Measurements from ENCODE around the gene UBE2B.
"Not testable (repeated sequence)": the region's sequence is repeated elsewhere in the genome, so short reads cannot be mapped to it uniquely, and the experiment has no call there.

Gene UBE2B

DNA sequence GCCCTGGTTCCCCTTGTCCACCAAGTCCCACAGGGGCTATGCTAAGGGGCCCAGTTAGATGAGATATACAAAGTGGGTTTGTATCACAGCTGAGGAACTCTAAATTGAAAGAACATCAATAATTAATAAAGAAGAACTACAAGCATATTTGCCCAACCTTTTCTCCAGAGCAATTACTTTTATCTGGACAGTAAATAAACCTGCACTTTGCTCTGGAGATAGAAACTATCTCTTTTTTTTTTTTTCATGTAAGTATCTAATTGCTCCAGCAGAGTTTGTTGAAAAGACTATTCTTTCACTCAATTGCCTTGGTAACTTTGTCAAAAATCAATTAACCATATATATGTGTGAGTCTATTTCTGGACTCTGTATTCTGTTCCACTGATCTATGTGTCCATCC lies 46.3 kb downstream of the UBE2B start:
- no peak for TF ChIP-seq CTCF (IDR thresholded peaks at IDR 0.05; ENCODE audit: insufficient read depth, low read length, poor library complexity, severe bottlenecking)
- Histone ChIP-seq H3K36me3 (ENCODE audit: control insufficient read depth, insufficient read depth, low read length) (no peaks in the 10 kb centered on the region), H3K27me3 (replicated peaks; ENCODE audit: control insufficient read depth, insufficient read depth, low read length) (no peaks in the 10 kb centered on the region), H3K4me3 (replicated peaks; ENCODE audit: low read depth, low read length) (no peak overlapping the region)
- DNase-seq (ENCODE audit: extremely low read depth, insufficient read length), result no peak

- TF ChIP-seq CTCF (IDR thresholded peaks at IDR 0.05; ENCODE audit: insufficient read depth, low read length, poor library complexity, severe bottlenecking), result no peak
- no peak overlapping the region for H3K4me3 ChIP-seq (replicated peaks; ENCODE audit: low read depth, low read length)
- H3K36me3 ChIP-seq (ENCODE audit: control insufficient read depth, insufficient read depth, low read length), result no peaks in the 10 kb centered on the region
- H3K27me3 ChIP-seq (replicated peaks; ENCODE audit: control insufficient read depth, insufficient read depth, low read length), result no peaks in the 10 kb centered on the region
- no peak for DNase-seq (ENCODE audit: extremely low read depth, insufficient read length)
Observed at GRCh38 chr5:134418958-134419357, 47.6 kb downstream of the UBE2B start.

DNA sequence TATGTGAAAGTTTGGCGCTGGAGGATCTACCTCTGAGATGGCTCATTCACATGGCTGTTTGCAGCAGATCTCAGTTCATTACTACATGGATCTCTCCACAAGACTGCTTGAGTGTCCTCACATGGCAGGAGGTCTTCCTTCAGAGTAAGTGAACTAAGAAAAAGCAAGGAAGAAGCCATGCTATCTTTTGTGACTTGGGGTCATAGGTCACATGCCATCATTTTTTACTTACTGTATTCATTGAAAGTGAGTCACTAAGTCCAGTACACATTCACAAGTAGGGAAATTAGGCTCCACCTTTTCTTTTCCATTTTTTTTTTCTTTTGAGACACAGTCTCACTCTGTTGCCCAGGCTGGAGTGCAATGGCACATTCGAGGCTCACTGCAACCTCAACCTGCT lies 49.0 kb downstream of the UBE2B start:
- no peak overlapping the region for H3K4me3 ChIP-seq (replicated peaks; ENCODE audit: low read depth, low read length)
- DNase-seq (ENCODE audit: extremely low read depth, insufficient read length), result no peak
- H3K27me3 ChIP-seq (replicated peaks; ENCODE audit: control insufficient read depth, insufficient read depth, low read length), result no peaks in the 10 kb centered on the region
- TF ChIP-seq CTCF (IDR thresholded peaks at IDR 0.05; ENCODE audit: insufficient read depth, low read length, poor library complexity, severe bottlenecking), result no peak
- no peaks in the 10 kb centered on the region for H3K36me3 ChIP-seq (ENCODE audit: control insufficient read depth, insufficient read depth, low read length)

DNA sequence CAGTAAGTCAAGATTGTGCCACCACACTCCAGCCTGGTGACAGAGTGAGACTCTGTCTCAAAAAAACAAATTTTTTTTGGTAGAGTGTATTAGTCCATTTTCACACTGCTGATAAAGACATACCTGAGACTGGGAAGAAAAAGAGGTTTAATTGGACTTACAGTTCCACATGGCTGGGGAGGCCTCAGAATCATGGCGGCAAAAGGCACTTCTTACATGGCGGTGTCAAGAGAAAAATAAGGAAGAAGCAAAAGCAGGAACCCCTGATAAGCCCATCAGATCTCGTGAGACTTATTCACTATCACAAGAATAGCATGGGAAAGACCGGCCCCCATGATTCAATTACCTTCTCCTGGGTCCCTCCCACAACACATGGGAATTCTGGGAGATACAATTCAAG lies 49.7 kb downstream of the UBE2B start:
- H3K4me3 ChIP-seq (replicated peaks; ENCODE audit: low read depth, low read length); H3K36me3 ChIP-seq (ENCODE audit: control insufficient read depth, insufficient read depth, low read length); DNase-seq (ENCODE audit: extremely low read depth, insufficient read length); H3K27me3 ChIP-seq (replicated peaks; ENCODE audit: control insufficient read depth, insufficient read depth, low read length): not testable (repeated sequence)

- no peaks in the 10 kb centered on the region for H3K36me3 ChIP-seq (ENCODE audit: control insufficient read depth, insufficient read depth, low read length)
- H3K4me3 ChIP-seq (replicated peaks; ENCODE audit: low read depth, low read length), result no peak overlapping the region
Observed at GRCh38 chr5:134422791-134423365, 51.5 kb downstream of the UBE2B start.

DNA sequence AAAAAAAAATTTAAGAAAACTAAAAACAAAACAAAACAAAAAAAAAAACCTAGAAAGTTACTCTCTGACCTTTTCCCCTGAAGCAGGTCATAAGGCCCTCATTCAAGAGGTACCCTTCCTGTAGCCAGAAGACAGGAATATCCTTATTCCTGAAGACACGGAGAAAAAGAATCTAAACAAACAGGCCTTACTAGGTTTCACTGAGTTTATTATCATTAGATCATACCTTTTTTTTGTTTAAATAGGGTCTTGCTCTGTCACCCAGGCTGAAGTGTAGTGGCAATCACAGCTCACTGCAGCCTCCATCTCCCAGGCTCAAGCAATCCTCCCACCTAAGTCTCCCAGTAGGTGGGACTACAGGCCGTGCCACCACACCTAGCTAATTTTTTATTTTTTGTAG lies 52.0 kb downstream of the UBE2B start:
- Histone ChIP-seq H3K4me3 (replicated peaks; ENCODE audit: low read depth, low read length) (no peak overlapping the region), H3K36me3 (ENCODE audit: control insufficient read depth, insufficient read depth, low read length) (no peaks in the 10 kb centered on the region), H3K27me3 (replicated peaks; ENCODE audit: control insufficient read depth, insufficient read depth, low read length) (no peaks in the 10 kb centered on the region)
- no peak for DNase-seq (ENCODE audit: extremely low read depth, insufficient read length)
- TF ChIP-seq CTCF (IDR thresholded peaks at IDR 0.05; ENCODE audit: insufficient read depth, low read length, poor library complexity, severe bottlenecking), result no peak

More at GRCh38 chr5:134422791-134423365, 51.5 kb downstream of the UBE2B start:
- TF ChIP-seq CTCF (IDR thresholded peaks at IDR 0.05; ENCODE audit: insufficient read depth, low read length, poor library complexity, severe bottlenecking), result no peak
- DNase-seq (ENCODE audit: extremely low read depth, insufficient read length), result no peak
- no peaks in the 10 kb centered on the region for H3K27me3 ChIP-seq (replicated peaks; ENCODE audit: control insufficient read depth, insufficient read depth, low read length)
